ENCODE data around the gene BCL2.

Gene BCL2

GRCh38 chr18:63266888-63267790 is 52.4 kb downstream of the BCL2 start:
- no peak for DNase-seq (ENCODE audit: low spot score)
- TF ChIP-seq CTCF (IDR thresholded peaks at IDR 0.05; ENCODE audit: extremely low read depth, insufficient read depth, missing control alignments), result no peak
- in situ Hi-C loops (cut with MboI; ENCODE audit: low pct_unique_long_range_greater_than_20kb, low sequenced_read_pairs, unreplicated experiment), result no loop called here

GRCh38 chr18:63265326-63265725 is 54.2 kb downstream of the BCL2 start:
- in situ Hi-C loops (cut with MboI; ENCODE audit: low pct_unique_long_range_greater_than_20kb, low sequenced_read_pairs, unreplicated experiment), result no loop called here
- no peak for TF ChIP-seq CTCF (IDR thresholded peaks at IDR 0.05; ENCODE audit: extremely low read depth, insufficient read depth, missing control alignments)
- DNase-seq (ENCODE audit: low spot score), result no peak

- TF ChIP-seq CTCF (IDR thresholded peaks at IDR 0.05; ENCODE audit: extremely low read depth, insufficient read depth, missing control alignments), result no peak
- in situ Hi-C loops (cut with MboI; ENCODE audit: low pct_unique_long_range_greater_than_20kb, low sequenced_read_pairs, unreplicated experiment), result no loop called here
- DNase-seq (ENCODE audit: low spot score), result no peak
Measured at GRCh38 chr18:63264871-63265270, 54.7 kb downstream of the BCL2 start.

GRCh38 chr18:63263444-63263843 is 56.1 kb downstream of the BCL2 start:
- no peak for DNase-seq (ENCODE audit: low spot score)
- TF ChIP-seq CTCF (IDR thresholded peaks at IDR 0.05; ENCODE audit: extremely low read depth, insufficient read depth, missing control alignments), result no peak
- in situ Hi-C loops (cut with MboI; ENCODE audit: low pct_unique_long_range_greater_than_20kb, low sequenced_read_pairs, unreplicated experiment), result no loop called here

GRCh38 chr18:63262369-63263335 is 56.9 kb downstream of the BCL2 start:
- in situ Hi-C loops (cut with MboI; ENCODE audit: low pct_unique_long_range_greater_than_20kb, low sequenced_read_pairs, unreplicated experiment), result no loop called here
- TF ChIP-seq CTCF (IDR thresholded peaks at IDR 0.05; ENCODE audit: extremely low read depth, insufficient read depth, missing control alignments), result no peak
- DNase-seq (ENCODE audit: low spot score), result no peak

GRCh38 chr18:63261029-63261428 is 58.5 kb downstream of the BCL2 start:
- no peak for DNase-seq (ENCODE audit: low spot score)
- in situ Hi-C loops (cut with MboI; ENCODE audit: low pct_unique_long_range_greater_than_20kb, low sequenced_read_pairs, unreplicated experiment), result no loop called here
- no peak for TF ChIP-seq CTCF (IDR thresholded peaks at IDR 0.05; ENCODE audit: extremely low read depth, insufficient read depth, missing control alignments)

All from GM13977 (cell line).